A549 (cell line): ENCODE data around the gene NID1. TPM values are rescaled to one million over a fixed set of nuclear protein-coding genes. Genes with fewer than 3 reads are reported as not detected.

Experiments used
- ATAC-seq, 2 experiments: fragments of 200-7000 bp in 1 of 2; fragments of >200 bp in 1 of 2; cut with Nextera tagmentation in 1 of 2; cut with Tn5 transposase in 1 of 2; 3 replicates each; pipeline versions ENCODE4 v1.8.0 to v1.9.1; 2018 to 2020; ENCODE audit warnings: mild to moderate bottlenecking in 1 of 2, moderate library complexity in 1 of 2
- CTCF ChIA-PET: fragments of 300-600 bp; sonication (Branson Sonifier 250); formaldehyde crosslinking; extraction: SDS; loops from one replicate; lab custom pipeline; 2021; ENCODE audit warnings: antibody characterized with exemption, inconsistent platforms; lab: Yijun Ruan, JAX
- POLR2A ChIA-PET: fragments of 350-600 bp; formaldehyde crosslinking; extraction: SDS; loops from one replicate; lab custom pipeline; 2021; ENCODE audit warnings: antibody characterized with exemption, inconsistent platforms; lab: Yijun Ruan, JAX
- DNase-seq, 2 experiments: peaks; one replicate each; pipeline versions ENCODE4 v3.0.0 to v3.0.0-alpha.2; 2011 to 2016; ENCODE audit warnings: low read depth in 1 of 2, low spot score in 1 of 2
- FAIRE-seq: peaks from 2 replicates; lab custom pipeline; 2011; peaks lifted over from hg19 to GRCh38; lab: Jason Lieb, UNC
- H3K27ac ChIP-seq, 2 experiments: fragments of >200 bp; sonication (Bioruptor Twin); formaldehyde crosslinking; 3 replicates each; pipeline ENCODE4 v1.5.1; 2016 to 2017
- H3K4me1 ChIP-seq: fragments of >200 bp; sonication (Bioruptor Twin); formaldehyde crosslinking; 3 replicates; pipeline ENCODE4 v1.6.1; 2016
- H3K4me2 ChIP-seq: fragments of >200 bp; sonication (Bioruptor Twin); formaldehyde crosslinking; 3 replicates; pipeline ENCODE4 v1.6.1; 2016
- H3K4me3 ChIP-seq: fragments of >200 bp; sonication (Bioruptor Twin); formaldehyde crosslinking; 3 replicates; pipeline ENCODE4 v1.5.1; 2016
- H3K9me3 ChIP-seq: fragments of >200 bp; sonication (Bioruptor Twin); formaldehyde crosslinking; 3 replicates; pipeline ENCODE4 v1.6.1; 2016
- ATOH8 ChIP-seq: fragments of 250-450 bp; sonication (Bioruptor Pico); IDR thresholded peaks from 2 replicates; pipeline ENCODE4 v1.5.0; 2020; ENCODE audit warnings: low read depth, mild to moderate bottlenecking, moderate library complexity
- CBX8 ChIP-seq: fragments of 200-600 bp; sonication (generic); IDR thresholded peaks from 2 replicates; pipeline ENCODE4 v1.6.1; 2016
- EHF ChIP-seq: fragments of 250-450 bp; sonication (Bioruptor Pico); IDR thresholded peaks from 2 replicates; pipeline ENCODE4 v1.5.0; 2020; ENCODE audit warnings: mild to moderate bottlenecking
- EP300 ChIP-seq, 2 experiments: fragments of >200 bp; sonication (Bioruptor Twin); formaldehyde crosslinking; IDR thresholded peaks; 2 replicates in 1 of 2; 3 replicates in 1 of 2; pipeline ENCODE4 v1.6.1; 2016 to 2017
- FOXS1 ChIP-seq: fragments of 250-450 bp; sonication (Bioruptor Pico); IDR thresholded peaks from 2 replicates; pipeline ENCODE4 v1.5.0; 2020; ENCODE audit warnings: mild to moderate bottlenecking, moderate library complexity
- GATA3 ChIP-seq: IDR thresholded peaks from 2 replicates; pipeline ENCODE4 v1.6.1; 2012; ENCODE audit warnings: borderline replicate concordance
- HES2 ChIP-seq: fragments of >200 bp; sonication (Bioruptor Twin); formaldehyde crosslinking; IDR thresholded peaks from 2 replicates; pipeline ENCODE4 v1.6.1; 2016
- HEYL ChIP-seq: fragments of 250-450 bp; sonication (Bioruptor Pico); IDR thresholded peaks from 2 replicates; pipeline ENCODE4 v1.8.0; 2021; ENCODE audit warnings: mild to moderate bottlenecking, moderate library complexity
- HOXB5 ChIP-seq: fragments of 250-450 bp; sonication (Bioruptor Pico); IDR thresholded peaks from 2 replicates; pipeline ENCODE4 v1.5.0; 2020; ENCODE audit warnings: mild to moderate bottlenecking, moderate library complexity
- JUN ChIP-seq, 2 experiments: fragments of >200 bp; sonication (Bioruptor Twin); formaldehyde crosslinking; IDR thresholded peaks; 2 replicates in 1 of 2; 3 replicates in 1 of 2; pipeline ENCODE4 v1.6.1; 2016 to 2017
- KDM5A ChIP-seq: fragments of 200-600 bp; sonication (generic); IDR thresholded peaks from 2 replicates; pipeline ENCODE4 v1.6.1; 2016; ENCODE audit warnings: antibody characterized with exemption, mild to moderate bottlenecking
- MAX ChIP-seq: IDR thresholded peaks from 2 replicates; pipeline ENCODE4 v1.6.1; 2012
- MAZ ChIP-seq: fragments of 150-350 bp; IDR thresholded peaks from 2 replicates; pipeline ENCODE4 v1.6.1; 2014; ENCODE audit warnings: antibody characterized with exemption, low read depth, low read length, borderline replicate concordance
- NFE2L2 ChIP-seq: fragments of 150-350 bp; conservative IDR thresholded peaks from 2 replicates; pipeline ENCODE4 v1.6.1; 2014; ENCODE audit warnings: low read length
- NPAS2 ChIP-seq: fragments of 250-450 bp; sonication (Bioruptor Pico); IDR thresholded peaks from 2 replicates; pipeline ENCODE4 v1.8.0; 2022; ENCODE audit warnings: mild to moderate bottlenecking, moderate library complexity, borderline replicate concordance
- PBX3 ChIP-seq: IDR thresholded peaks from 2 replicates; pipeline ENCODE4 v1.6.1; 2012
- POLR2AphosphoS2 ChIP-seq: conservative IDR thresholded peaks from 2 replicates; pipeline ENCODE4 v1.6.1; 2012; ENCODE audit warnings: low read length, improper control_type of control experiment, inconsistent platforms
- RARB ChIP-seq: fragments of 250-450 bp; sonication (Bioruptor Pico); IDR thresholded peaks from 2 replicates; pipeline ENCODE4 v1.8.0; 2021; ENCODE audit warnings: mild to moderate bottlenecking, moderate library complexity
- RCOR1 ChIP-seq: fragments of 150-350 bp; IDR thresholded peaks from 2 replicates; pipeline ENCODE4 v1.6.1; 2014; ENCODE audit warnings: antibody characterized with exemption, low read length, low read depth
- REST ChIP-seq: fragments of 200-600 bp; sonication (generic); IDR thresholded peaks from 2 replicates; pipeline ENCODE4 v1.6.1; 2016; ENCODE audit warnings: antibody characterized with exemption, mild to moderate bottlenecking, moderate library complexity
- RNF2 ChIP-seq: fragments of 200-600 bp; sonication (generic); IDR thresholded peaks from 2 replicates; pipeline ENCODE4 v1.6.1; 2016; ENCODE audit warnings: low read depth, mild to moderate bottlenecking, antibody characterized with exemption, moderate library complexity, borderline replicate concordance
- SMC3 ChIP-seq: fragments of >200 bp; sonication (Bioruptor Twin); formaldehyde crosslinking; IDR thresholded peaks from 3 replicates; pipeline ENCODE4 v1.6.1; 2018; ENCODE audit warnings: inconsistent platforms
- ZNF302 ChIP-seq: fragments of 250-450 bp; sonication (Bioruptor Pico); IDR thresholded peaks from 2 replicates; pipeline ENCODE4 v1.9.0; 2021; ENCODE audit warnings: inconsistent platforms, mild to moderate bottlenecking, moderate library complexity
- ZSCAN20 ChIP-seq: fragments of 250-450 bp; sonication (Bioruptor Pico); IDR thresholded peaks from 2 replicates; pipeline ENCODE4 v1.8.0; 2022; ENCODE audit warnings: mild to moderate bottlenecking, moderate library complexity
- WGBS: methylation state at CpG from one replicate; pipeline ENCODE4 v1.1.6; 2017; ENCODE audit errors: missing lambda C conversion rate; 5-methylcytosine and 5-hydroxymethylcytosine counted together
- polyA plus RNA-seq, 4 experiments: library from polyadenylated mRNA; depleted of rRNA in 3 of 4; stranded (reverse); fragments of >200 nt; fragmentation: RNase III in 1 of 4; extraction: RNeasy Plus Mini Kit Qiagen cat#74134 plus additional on column Dnase treatment in 1 of 4; gene quantifications; 2 replicates in 3 of 4; 3 replicates in 1 of 4; pipeline ENCODE4 v1.2.3, GENCODE V29; 2011 to 2017
- TF ChIP-seq, protein P1 (sequence below): fragments of 250-450 bp; sonication (Bioruptor Pico); IDR thresholded peaks from 2 replicates; pipeline ENCODE4 v1.5.0; 2021; ENCODE audit warnings: mild to moderate bottlenecking, moderate library complexity, borderline replicate concordance

NID1 gene
- polyA plus RNA-seq, 2 of the 4 experiments (the other 2 are of a cell fraction) = 6.8 to 10.5 TPM

DNA sequence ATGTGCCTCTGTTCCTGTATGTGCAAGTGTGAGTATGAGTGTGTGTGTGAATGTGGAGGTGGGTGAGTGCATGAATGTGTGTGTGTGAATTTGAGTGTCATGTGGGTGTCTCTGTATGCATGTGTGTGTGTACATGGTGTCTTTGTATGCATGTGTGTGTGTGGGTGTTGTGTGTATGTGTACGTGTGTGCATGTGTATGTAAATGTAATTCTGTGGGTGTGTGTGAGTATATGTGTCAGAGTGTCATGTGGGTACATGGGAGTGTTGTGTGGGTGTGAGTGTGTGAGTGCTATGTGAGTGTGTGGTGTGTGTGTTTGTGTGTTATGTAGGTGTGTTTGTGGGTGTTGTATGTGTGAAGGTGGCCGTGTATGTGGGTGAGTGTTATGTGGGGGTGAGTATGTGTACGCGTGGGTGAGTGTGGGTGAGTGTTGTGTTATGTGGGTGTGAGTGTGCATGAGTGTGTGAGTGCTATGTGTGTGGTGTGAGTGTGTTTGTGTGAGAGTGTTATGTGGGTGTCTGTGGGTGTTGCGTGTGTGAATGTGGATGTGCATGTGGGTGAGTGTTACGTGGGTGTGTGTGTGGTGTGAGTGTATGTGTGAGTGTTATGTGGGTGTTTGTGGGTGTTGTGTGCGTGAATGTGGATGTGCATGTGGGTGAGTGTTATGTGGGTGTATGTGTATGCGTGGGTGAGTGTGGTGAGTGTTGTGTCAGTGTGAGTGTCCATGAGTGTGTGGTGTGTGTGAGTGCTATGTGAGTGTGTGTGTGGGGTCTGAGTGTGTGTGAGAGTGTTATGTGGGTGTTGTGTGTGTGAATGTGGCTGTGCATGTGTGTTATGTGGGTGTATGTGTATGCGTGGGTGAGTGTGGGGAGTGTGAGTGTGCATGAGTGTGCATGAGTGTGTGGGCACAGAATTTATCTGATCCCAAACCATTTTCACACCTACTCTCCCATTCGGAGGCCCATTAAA lies 36.6 kb upstream of the NID1 start:
- CTCF ChIA-PET = no interaction called here
- WGBS = 69% methylated on average over 10 of the region's 10 CpGs
- no peak for FAIRE-seq

DNA sequence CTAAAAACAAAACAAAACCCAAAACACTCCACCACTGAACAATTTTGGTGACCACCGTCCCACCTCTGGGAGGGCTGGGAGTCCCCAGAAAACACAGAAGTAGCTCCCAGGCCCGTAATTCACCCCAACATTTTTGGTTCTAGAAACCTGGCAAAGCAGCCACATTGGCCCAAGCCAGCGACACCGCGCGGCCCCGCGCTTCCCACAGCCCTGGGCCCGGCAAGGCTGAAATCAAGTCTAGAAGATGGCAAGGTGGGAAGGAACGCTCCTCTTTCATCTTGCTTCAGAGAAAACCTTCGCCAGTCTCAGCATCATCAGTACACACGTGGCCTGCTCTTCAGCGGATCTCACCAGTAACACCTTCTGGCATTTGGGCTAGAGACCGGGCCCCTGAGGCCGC lies 35.9 kb upstream of the NID1 start:
- no peaks in the 10 kb centered on the region for H3K4me1 ChIP-seq
- H3K27ac ChIP-seq = no peak overlapping the region
- no peak for ATAC-seq
- FAIRE-seq = no peak
- H3K4me3 ChIP-seq = no peak overlapping the region
- no peak for DNase-seq
- H3K9me3 ChIP-seq = peaks cover 18% of the 10 kb centered on the region
- no peak overlapping the region for H3K4me2 ChIP-seq
- TF ChIP-seq NPAS2 (no peak), RCOR1 (no peak), ATOH8 (CRISPR knock-in tag) (no peak), HEYL (CRISPR knock-in tag) (no peak), GATA3 (no peak), ZSCAN20 (no peak), ZNF302 (CRISPR knock-in tag) (no peak), POLR2AphosphoS2 (no peak), SMC3 (no peak), PBX3 (no peak), HES2 (no peak), MAX (no peak)
- CTCF ChIA-PET = interaction anchor here (1.0 to 2.2 kb wide), 2 partner anchors 8 to 431 kb away, joined by 3 to 10 read pairs; no protein-coding TSS in a partner anchor
- 86% methylated on average over 13 of the region's 15 CpGs for WGBS
- POLR2A ChIA-PET = no interaction called here

More for the DNA sequence above, 36.6 kb upstream of the NID1 start:
- H3K9me3 ChIP-seq = peaks cover 10% of the 10 kb centered on the region
- TF ChIP-seq REST = no peak
- no peak for TF ChIP-seq RNF2
- TF ChIP-seq MAZ = no peak
- TF ChIP-seq EP300 (IDR thresholded peaks at IDR 0.05) = no peak
- TF ChIP-seq RCOR1 = no peak
- TF ChIP-seq, protein P1, sequence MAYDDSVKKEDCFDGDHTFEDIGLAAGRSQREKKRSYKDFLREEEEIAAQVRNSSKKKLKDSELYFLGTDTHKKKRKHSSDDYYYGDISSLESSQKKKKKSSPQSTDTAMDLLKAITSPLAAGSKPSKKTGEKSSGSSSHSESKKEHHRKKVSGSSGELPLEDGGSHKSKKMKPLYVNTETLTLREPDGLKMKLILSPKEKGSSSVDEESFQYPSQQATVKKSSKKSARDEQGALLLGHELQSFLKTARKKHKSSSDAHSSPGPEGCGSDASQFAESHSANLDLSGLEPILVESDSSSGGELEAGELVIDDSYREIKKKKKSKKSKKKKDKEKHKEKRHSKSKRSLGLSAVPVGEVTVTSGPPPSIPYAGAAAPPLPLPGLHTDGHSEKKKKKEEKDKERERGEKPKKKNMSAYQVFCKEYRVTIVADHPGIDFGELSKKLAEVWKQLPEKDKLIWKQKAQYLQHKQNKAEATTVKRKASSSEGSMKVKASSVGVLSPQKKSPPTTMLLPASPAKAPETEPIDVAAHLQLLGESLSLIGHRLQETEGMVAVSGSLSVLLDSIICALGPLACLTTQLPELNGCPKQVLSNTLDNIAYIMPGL (CRISPR knock-in tag) = no peak
- TF ChIP-seq JUN (IDR thresholded peaks at IDR 0.05) = no peak
- no peak for TF ChIP-seq KDM5A
- TF ChIP-seq CBX8 = no peak
- TF ChIP-seq RARB (CRISPR knock-in tag) = no peak
- no peak for TF ChIP-seq NPAS2
- TF ChIP-seq EHF (CRISPR knock-in tag) = no peak
- TF ChIP-seq ZSCAN20 = no peak
- TF ChIP-seq FOXS1 (CRISPR knock-in tag) = no peak
- TF ChIP-seq NFE2L2 = no peak
- no peak for TF ChIP-seq HOXB5 (CRISPR knock-in tag)
- TF ChIP-seq, all 56 proteins: peak for 0
- no peak overlapping the region for H3K4me2 ChIP-seq
- DNase-seq (no peak), ATAC-seq (no peak)
- no peak overlapping the region for H3K27ac ChIP-seq
- POLR2A ChIA-PET = no interaction called here
- no peaks in the 10 kb centered on the region for H3K4me1 ChIP-seq
- H3K4me3 ChIP-seq = no peak overlapping the region
